Posterior cingulate gyrus (tissue), 11 donors: Measurements from ENCODE around the gene CADPS2.
A peak's percentile ranks its signal among the peaks of the same experiment; 100 is the strongest.

Experiments used
- DNase-seq, 10 donors: peaks; one replicate each; pipeline versions ENCODE4 v3.0.0 to v3.0.0-alpha.2; 2020 to 2021; ENCODE audit warnings: mixed read lengths in 3 of 10
- intact Hi-C: fragments of 100-400 bp; cut with DNase I; formaldehyde crosslinking; loops from one replicate; pipeline ENCODE4 v1.15.1; 2023

The CADPS2 gene

GRCh38 chr7:122339145-122339904 lies 546.9 kb downstream of the CADPS2 start:
- intact Hi-C loops: no loop called here

GRCh38 chr7:122337011-122337410 lies 549.2 kb downstream of the CADPS2 start:
- intact Hi-C loops: no loop called here
- DNase-seq: no peak

More at GRCh38 chr7:122339145-122339904, 546.9 kb downstream of the CADPS2 start:
- no peak for DNase-seq

- intact Hi-C loops: no loop called here
- peak in 1 of 10 donors; percentile 76 for DNase-seq
These were observed 557.0 kb downstream of the CADPS2 start for GRCh38 chr7:122329145-122329802.

- DNase-seq: no peak
- intact Hi-C loops: no loop called here
These were observed 558.3 kb downstream of the CADPS2 start for GRCh38 chr7:122327969-122328368.

GRCh38 chr7:122316467-122317388 lies 569.5 kb downstream of the CADPS2 start:
- intact Hi-C loops: no loop called here
- peak in 2 of 10 donors; percentile 70 to 83 for DNase-seq

GRCh38 chr7:122315507-122316466 lies 570.5 kb downstream of the CADPS2 start:
- DNase-seq: no peak
- intact Hi-C loops: no loop called here

GRCh38 chr7:122314284-122314683 lies 572.0 kb downstream of the CADPS2 start:
- no peak for DNase-seq
- intact Hi-C loops: no loop called here

GRCh38 chr7:122312789-122313188 lies 573.5 kb downstream of the CADPS2 start:
- DNase-seq: no peak
- intact Hi-C loops: no loop called here

GRCh38 chr7:122311734-122312450 lies 574.4 kb downstream of the CADPS2 start:
- intact Hi-C loops: no loop called here
- no peak for DNase-seq

- peak in 1 of 10 donors; percentile 71 for DNase-seq
- intact Hi-C loops: no loop called here
These were observed 575.1 kb downstream of the CADPS2 start for GRCh38 chr7:122311050-122311700.

GRCh38 chr7:122310119-122311021 lies 575.9 kb downstream of the CADPS2 start:
- intact Hi-C loops: no loop called here
- DNase-seq: peak in 2 of 10 donors; percentile 68 to 75

GRCh38 chr7:122309421-122309820 lies 576.8 kb downstream of the CADPS2 start:
- intact Hi-C loops: no loop called here
- DNase-seq: no peak

- intact Hi-C loops: no loop called here
- peak in 2 of 10 donors; percentile 72 to 76 for DNase-seq
These were observed 579.0 kb downstream of the CADPS2 start for GRCh38 chr7:122307228-122307621.

GRCh38 chr7:122306320-122307227 lies 579.7 kb downstream of the CADPS2 start:
- intact Hi-C loops: no loop called here
- DNase-seq: peak in 1 of 10 donors; percentile 55

- DNase-seq: peak in 2 of 10 donors; percentile 56 to 83
- intact Hi-C loops: no loop called here
These were observed 580.6 kb downstream of the CADPS2 start for GRCh38 chr7:122305475-122306319.
